SK-N-MC (cell line): ENCODE results near the gene DLGAP1.

Source experiments
- EZH2 ChIP-seq: fragments of 200-600 bp; sonication (generic); IDR thresholded peaks from one replicate; pipeline ENCODE4 v1.6.1; 2017; ENCODE audit warnings: antibody characterized with exemption
- POLR2AphosphoS5 ChIP-seq: IDR thresholded peaks from 2 replicates; pipeline ENCODE4 v1.6.1; 2012; ENCODE audit warnings: mild to moderate bottlenecking, low read depth, low read length, borderline replicate concordance

DNA sequence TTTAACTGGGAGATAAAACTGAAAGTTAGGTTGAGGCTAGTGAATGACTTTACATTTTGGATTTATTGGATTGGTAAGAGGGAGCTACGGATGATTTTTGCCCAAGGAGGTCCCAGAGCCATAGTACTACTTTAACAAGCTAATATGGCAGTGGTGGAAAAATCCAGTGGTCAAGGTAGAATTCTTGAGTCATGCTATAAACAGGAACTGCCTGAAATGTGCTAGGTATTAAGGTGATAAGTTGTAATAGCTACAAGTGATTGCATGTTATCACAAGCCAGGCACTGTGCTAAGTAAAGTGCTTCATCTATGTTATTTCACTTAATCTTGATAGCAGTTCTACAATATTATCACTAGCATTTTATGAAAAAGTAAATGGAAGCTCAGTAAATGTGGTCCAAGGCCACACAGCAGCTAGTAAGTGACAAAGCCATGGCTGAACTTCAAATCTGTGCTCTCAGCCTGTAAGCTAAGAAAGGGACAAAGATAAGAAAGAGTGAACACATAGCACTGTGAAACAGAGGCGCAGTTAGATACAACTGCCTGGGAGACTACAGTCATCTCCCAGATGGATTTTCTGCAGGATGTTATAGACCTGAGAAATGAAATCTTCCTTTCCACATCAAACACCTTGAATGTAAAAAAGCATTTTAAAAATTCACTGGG, 535.6 kb downstream of the DLGAP1 start:
- TF ChIP-seq POLR2AphosphoS5 (no peak), EZH2 (no peak)
